BLaER1 (cell line): ENCODE results near the gene ANKRD28.
"Not testable (repeated sequence)": the region's sequence is repeated elsewhere in the genome, so short reads cannot be mapped to it uniquely, and the experiment has no call there.

ENCODE experiments used
- H3K27ac ChIP-seq: shearing (Covaris generic); formaldehyde crosslinking; 2 replicates; pipeline ENCODE4 v1.8.1; 2022
- H3K27me3 ChIP-seq: shearing (Covaris generic); formaldehyde crosslinking; 2 replicates; pipeline ENCODE4 v1.8.1; 2022
- H3K36me3 ChIP-seq: shearing (Covaris generic); formaldehyde crosslinking; 2 replicates; pipeline ENCODE4 v1.8.1; 2022
- H3K4me1 ChIP-seq: shearing (Covaris generic); formaldehyde crosslinking; 2 replicates; pipeline ENCODE4 v1.8.1; 2022
- H3K4me2 ChIP-seq: shearing (Covaris generic); formaldehyde crosslinking; 2 replicates; pipeline ENCODE4 v1.8.1; 2022
- H3K4me3 ChIP-seq: shearing (Covaris generic); formaldehyde crosslinking; 2 replicates; pipeline ENCODE4 v1.8.1; 2022
- H3K9ac ChIP-seq: shearing (Covaris generic); formaldehyde crosslinking; 2 replicates; pipeline ENCODE4 v1.8.1; 2022
- H3K9me3 ChIP-seq: shearing (Covaris generic); formaldehyde crosslinking; 2 replicates; pipeline ENCODE4 v1.8.1; 2022
- H4K20me1 ChIP-seq: shearing (Covaris generic); formaldehyde crosslinking; 2 replicates; pipeline ENCODE4 v1.8.1; 2022
- Cebpa-rat ChIP-seq: shearing (Covaris generic); IDR thresholded peaks from 2 replicates; pipeline ENCODE4 v1.8.1; 2022

Gene ANKRD28

GRCh38 chr3:15633766-15634598 is 163.8 kb downstream of the ANKRD28 start:
- Histone ChIP-seq H3K27me3 (no peaks in the 10 kb centered on the region), H3K4me2 (no peak overlapping the region), H3K27ac (no peak overlapping the region), H3K4me1 (peaks cover 10% of the 10 kb centered on the region), H3K4me3 (no peak overlapping the region), H3K9me3 (no peaks in the 10 kb centered on the region), H3K36me3 (no peaks in the 10 kb centered on the region), H3K9ac (no peak overlapping the region), H4K20me1 (no peaks in the 10 kb centered on the region)
- no peak for TF ChIP-seq Cebpa-rat

- H3K4me2 ChIP-seq: no peak overlapping the region
- H3K9me3 ChIP-seq: no peaks in the 10 kb centered on the region
- H3K36me3 ChIP-seq: no peaks in the 10 kb centered on the region
- peaks cover 10% of the 10 kb centered on the region for H3K4me1 ChIP-seq
- TF ChIP-seq Cebpa-rat: no peak
- H3K27me3 ChIP-seq: no peaks in the 10 kb centered on the region
- H3K27ac ChIP-seq: no peak overlapping the region
- H4K20me1 ChIP-seq: no peaks in the 10 kb centered on the region
- H3K4me3 ChIP-seq: no peak overlapping the region
- H3K9ac ChIP-seq: no peak overlapping the region
Observed at GRCh38 chr3:15633159-15633558, 164.6 kb downstream of the ANKRD28 start.

- Histone ChIP-seq H3K27ac (no peak overlapping the region), H3K36me3 (no peaks in the 10 kb centered on the region), H3K4me2 (no peak overlapping the region), H4K20me1 (no peaks in the 10 kb centered on the region), H3K4me1 (peaks cover 10% of the 10 kb centered on the region), H3K9ac (no peak overlapping the region), H3K27me3 (no peaks in the 10 kb centered on the region), H3K9me3 (no peaks in the 10 kb centered on the region), H3K4me3 (no peak overlapping the region)
- no peak for TF ChIP-seq Cebpa-rat
Observed at GRCh38 chr3:15632212-15632580, 165.6 kb downstream of the ANKRD28 start.

GRCh38 chr3:15631426-15632211 is 166.2 kb downstream of the ANKRD28 start:
- Histone ChIP-seq H3K27ac (no peak overlapping the region), H3K9ac (no peak overlapping the region), H3K4me1 (peaks cover 10% of the 10 kb centered on the region), H3K36me3 (no peaks in the 10 kb centered on the region), H4K20me1 (no peaks in the 10 kb centered on the region), H3K27me3 (no peaks in the 10 kb centered on the region), H3K9me3 (no peaks in the 10 kb centered on the region), H3K4me2 (no peak overlapping the region), H3K4me3 (no peak overlapping the region)
- no peak for TF ChIP-seq Cebpa-rat

GRCh38 chr3:15630646-15631350 is 167.0 kb downstream of the ANKRD28 start:
- 0 out of 2 replicates have a peak, but pooled peaks cover 4% of the 10 kb centered on the region for H3K4me1 ChIP-seq
- H3K4me3 ChIP-seq: no peak overlapping the region
- no peaks in the 10 kb centered on the region for H4K20me1 ChIP-seq
- no peak overlapping the region for H3K9ac ChIP-seq
- H3K4me2 ChIP-seq: 0 out of 2 replicates have a peak overlapping the region, but pooled peaks have one; percentile 12
- TF ChIP-seq Cebpa-rat: no peak
- H3K27me3 ChIP-seq: no peaks in the 10 kb centered on the region
- H3K27ac ChIP-seq: no peak overlapping the region
- H3K36me3 ChIP-seq: no peaks in the 10 kb centered on the region
- no peaks in the 10 kb centered on the region for H3K9me3 ChIP-seq

- Histone ChIP-seq H4K20me1 (no peaks in the 10 kb centered on the region), H3K4me2 (0 out of 2 replicates have a peak overlapping the region, but pooled peaks have one; percentile 12), H3K4me1 (peaks cover 7% of the 10 kb centered on the region; the same call in 1 of the 2 replicates), H3K36me3 (no peaks in the 10 kb centered on the region), H3K9me3 (no peaks in the 10 kb centered on the region), H3K4me3 (no peak overlapping the region), H3K9ac (no peak overlapping the region), H3K27ac (no peak overlapping the region), H3K27me3 (no peaks in the 10 kb centered on the region)
- no peak for TF ChIP-seq Cebpa-rat
Observed at GRCh38 chr3:15629860-15630597, 167.8 kb downstream of the ANKRD28 start.

- peaks cover 9% of the 10 kb centered on the region; the same call in 1 of the 2 replicates for H3K4me1 ChIP-seq
- H3K27me3 ChIP-seq: no peaks in the 10 kb centered on the region
- TF ChIP-seq Cebpa-rat: no peak
- H4K20me1 ChIP-seq: no peaks in the 10 kb centered on the region
- H3K36me3 ChIP-seq: no peaks in the 10 kb centered on the region
- no peak overlapping the region for H3K4me2 ChIP-seq
- H3K4me3 ChIP-seq: no peak overlapping the region
- H3K9ac ChIP-seq: no peak overlapping the region
- no peaks in the 10 kb centered on the region for H3K9me3 ChIP-seq
- H3K27ac ChIP-seq: no peak overlapping the region
Observed at GRCh38 chr3:15628967-15629366, 168.8 kb downstream of the ANKRD28 start.

GRCh38 chr3:15623535-15624440 is 174.0 kb downstream of the ANKRD28 start:
- Histone ChIP-seq H3K9ac (no peak overlapping the region), H3K27ac (no peak overlapping the region), H3K4me3 (no peak overlapping the region), H3K4me2 (no peak overlapping the region), H3K4me1 (peaks cover 5% of the 10 kb centered on the region; the same call in 1 of the 2 replicates), H3K27me3 (no peaks in the 10 kb centered on the region), H3K9me3 (peaks cover 42% of the 10 kb centered on the region), H4K20me1 (no peaks in the 10 kb centered on the region), H3K36me3 (no peaks in the 10 kb centered on the region)
- no peak for TF ChIP-seq Cebpa-rat

GRCh38 chr3:15619659-15620464 is 177.9 kb downstream of the ANKRD28 start:
- not testable (repeated sequence) for H4K20me1 ChIP-seq, H3K4me3 ChIP-seq, H3K4me2 ChIP-seq, H3K9ac ChIP-seq, H3K36me3 ChIP-seq, H3K4me1 ChIP-seq, H3K27ac ChIP-seq, H3K27me3 ChIP-seq
- H3K9me3 ChIP-seq: peaks cover 48% of the 10 kb centered on the region
